Stimulated activated CD8-positive, alpha-beta memory T cell treated with anti-CD3 and anti-CD28 coated beads, Interleukin-15, amount 100 ng/mL, for 48 hours (primary cell): ENCODE results near the gene UMPS.

Experiments
- DNase-seq, 2 donors: peaks; one replicate each; pipeline ENCODE4 v3.0.0-alpha.2; 2020; ENCODE audit warnings: low read depth in 2 of 2

The UMPS gene

DNA sequence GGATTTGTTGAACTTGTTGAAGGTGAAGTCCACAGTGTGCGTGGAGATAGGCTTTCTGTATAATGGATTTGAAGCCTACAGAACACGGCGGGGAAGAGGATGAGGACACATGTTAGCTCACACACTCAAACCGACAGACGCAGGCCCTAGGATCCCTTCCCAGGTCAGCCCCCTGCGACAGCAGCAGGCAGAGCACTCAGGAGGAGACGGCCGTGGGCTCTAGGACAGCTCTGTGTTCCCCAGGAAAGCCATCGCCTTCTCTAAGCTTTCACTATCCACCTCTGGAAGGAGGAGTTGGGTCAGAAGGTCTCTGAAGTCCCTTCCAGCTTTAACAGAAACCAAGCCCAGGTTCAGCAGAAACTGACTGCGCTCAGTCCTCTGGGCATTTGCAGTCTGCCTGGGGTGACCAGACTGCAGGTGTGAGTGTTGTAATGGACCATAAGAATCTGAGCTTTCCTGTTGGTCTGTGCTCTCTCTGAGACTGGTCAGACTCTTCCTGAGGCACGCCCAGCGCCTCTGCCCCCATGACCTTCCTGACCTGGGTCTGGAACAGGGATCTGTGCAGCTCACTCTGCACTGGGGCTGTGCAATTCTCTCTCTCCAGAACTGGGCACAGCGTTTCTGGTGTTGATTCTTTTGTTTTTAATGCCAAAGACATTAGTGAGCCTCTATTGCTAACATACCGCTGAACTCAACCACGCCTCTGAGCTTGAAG lies 33.5 kb downstream of the UMPS start:
- DNase-seq, result no peak

DNA sequence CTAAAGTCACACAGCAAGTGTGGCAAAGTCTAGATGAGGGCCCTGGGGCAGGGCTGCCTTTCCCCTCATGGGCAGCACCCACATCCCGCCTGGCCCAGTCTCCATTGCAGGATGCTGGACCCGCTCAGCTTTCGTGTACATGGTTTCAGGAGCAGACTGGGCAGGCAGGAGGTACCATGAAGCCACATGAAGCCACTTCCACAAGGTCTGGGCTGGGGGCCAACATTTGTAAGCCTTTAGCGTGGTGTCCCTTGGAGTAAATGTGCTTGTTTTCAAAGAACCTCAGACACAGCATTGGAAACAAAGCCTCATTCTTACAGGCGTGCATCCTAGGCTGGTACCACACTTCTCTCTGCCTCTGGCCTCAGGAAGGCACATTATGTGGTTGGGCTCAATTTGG lies 34.5 kb downstream of the UMPS start:
- no peak for DNase-seq

- DNase-seq, result no peak
These were observed 35.1 kb downstream of the UMPS start for GRCh38 chr3:124765197-124765840.

GRCh38 chr3:124766113-124767095 lies 36.2 kb downstream of the UMPS start:
- DNase-seq, result no peak

GRCh38 chr3:124767264-124767663 lies 37.0 kb downstream of the UMPS start:
- no peak for DNase-seq

- no peak for DNase-seq
These were observed 37.4 kb downstream of the UMPS start for GRCh38 chr3:124767691-124768090.

GRCh38 chr3:124768812-124769211 lies 38.6 kb downstream of the UMPS start:
- DNase-seq, result no peak

GRCh38 chr3:124769462-124769861 lies 39.2 kb downstream of the UMPS start:
- no peak for DNase-seq

DNA sequence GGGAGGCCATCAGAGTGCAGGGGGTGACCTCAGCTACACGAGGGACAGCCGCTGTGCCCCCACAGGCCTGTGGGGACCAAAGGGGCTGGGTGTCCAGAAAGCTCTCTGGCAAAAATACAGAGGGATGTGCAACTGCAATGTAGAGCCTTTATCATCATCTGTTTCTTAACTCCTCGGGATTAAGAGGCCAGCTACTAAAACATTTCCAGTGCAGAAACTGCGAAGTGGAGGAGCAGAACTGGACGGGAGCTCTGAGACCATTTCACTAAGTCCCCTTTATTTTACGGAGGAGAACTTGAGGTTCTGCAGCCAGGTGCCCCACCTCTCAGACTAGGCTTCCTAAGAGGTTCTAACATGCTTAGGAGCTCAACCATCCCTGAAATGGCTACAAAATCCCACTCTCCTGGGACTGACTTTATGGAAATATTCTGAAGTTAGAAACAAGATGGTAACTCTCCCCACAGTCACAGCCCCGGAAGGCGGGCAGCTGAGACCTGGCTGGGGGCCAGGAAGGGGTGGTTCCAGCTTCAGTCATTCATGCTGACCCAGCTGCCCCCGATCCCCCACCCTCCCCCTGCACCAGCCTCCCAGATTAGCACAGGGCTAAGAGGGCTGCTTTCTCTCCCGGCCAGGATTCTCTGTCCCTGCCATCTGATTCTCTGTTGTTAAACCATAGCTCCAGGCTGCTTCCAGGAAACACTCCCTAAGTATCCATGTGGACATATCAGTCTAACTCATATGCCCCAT lies 40.3 kb downstream of the UMPS start:
- no peak for DNase-seq

DNA sequence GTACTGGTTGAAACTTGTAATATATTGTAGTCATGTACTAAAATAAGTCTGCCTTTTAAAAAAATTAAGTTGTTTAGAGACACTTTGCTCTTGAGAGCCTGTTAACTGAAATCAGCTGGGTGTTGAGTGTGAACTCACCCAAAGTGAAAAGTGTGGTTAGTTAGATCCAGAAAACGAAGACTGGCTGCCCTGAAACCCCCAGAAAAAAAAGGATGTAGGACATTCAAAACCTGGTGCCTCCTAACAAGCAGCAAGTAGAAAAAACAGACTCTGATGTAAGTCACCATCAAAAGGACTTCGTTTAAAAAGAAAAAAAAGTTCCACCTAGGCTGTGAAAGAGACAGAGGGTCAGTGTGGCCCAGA lies 40.8 kb downstream of the UMPS start:
- DNase-seq, result no peak

DNA sequence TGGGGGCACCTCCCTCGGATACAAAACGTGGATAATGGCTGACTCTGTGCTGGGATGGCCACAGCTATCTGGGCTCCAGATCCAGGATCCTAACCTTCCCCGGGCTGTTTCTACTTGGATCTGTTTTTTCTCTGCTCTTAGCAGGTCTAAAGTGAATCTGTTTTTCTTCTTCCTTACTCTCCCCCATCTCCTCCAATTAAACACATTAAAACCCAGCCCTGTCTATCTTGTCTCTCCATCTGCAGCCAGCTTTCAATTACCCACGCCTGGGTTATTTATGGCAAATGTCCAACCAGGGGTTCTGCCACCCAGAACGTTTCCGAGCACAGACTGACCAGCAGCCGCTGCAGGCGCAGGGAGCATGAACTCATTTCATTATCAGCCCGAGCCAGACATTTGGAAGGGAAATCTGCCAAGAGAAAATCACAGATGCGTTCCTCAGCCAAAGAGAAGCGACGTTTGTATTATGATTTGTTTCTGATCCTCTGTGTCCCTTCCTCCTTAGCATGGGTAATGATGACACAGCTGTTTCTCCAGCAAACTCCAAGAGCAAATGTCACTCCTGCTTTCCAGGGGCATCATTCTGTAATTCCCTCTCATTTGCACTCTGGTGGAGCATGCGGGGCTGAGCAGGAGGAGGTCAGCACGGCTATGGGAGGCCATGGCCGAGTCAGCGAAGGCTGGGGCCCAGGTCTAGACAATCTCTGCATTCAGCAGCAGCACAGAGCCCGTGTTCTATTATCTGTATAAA lies 42.0 kb downstream of the UMPS start:
- no peak for DNase-seq

DNA sequence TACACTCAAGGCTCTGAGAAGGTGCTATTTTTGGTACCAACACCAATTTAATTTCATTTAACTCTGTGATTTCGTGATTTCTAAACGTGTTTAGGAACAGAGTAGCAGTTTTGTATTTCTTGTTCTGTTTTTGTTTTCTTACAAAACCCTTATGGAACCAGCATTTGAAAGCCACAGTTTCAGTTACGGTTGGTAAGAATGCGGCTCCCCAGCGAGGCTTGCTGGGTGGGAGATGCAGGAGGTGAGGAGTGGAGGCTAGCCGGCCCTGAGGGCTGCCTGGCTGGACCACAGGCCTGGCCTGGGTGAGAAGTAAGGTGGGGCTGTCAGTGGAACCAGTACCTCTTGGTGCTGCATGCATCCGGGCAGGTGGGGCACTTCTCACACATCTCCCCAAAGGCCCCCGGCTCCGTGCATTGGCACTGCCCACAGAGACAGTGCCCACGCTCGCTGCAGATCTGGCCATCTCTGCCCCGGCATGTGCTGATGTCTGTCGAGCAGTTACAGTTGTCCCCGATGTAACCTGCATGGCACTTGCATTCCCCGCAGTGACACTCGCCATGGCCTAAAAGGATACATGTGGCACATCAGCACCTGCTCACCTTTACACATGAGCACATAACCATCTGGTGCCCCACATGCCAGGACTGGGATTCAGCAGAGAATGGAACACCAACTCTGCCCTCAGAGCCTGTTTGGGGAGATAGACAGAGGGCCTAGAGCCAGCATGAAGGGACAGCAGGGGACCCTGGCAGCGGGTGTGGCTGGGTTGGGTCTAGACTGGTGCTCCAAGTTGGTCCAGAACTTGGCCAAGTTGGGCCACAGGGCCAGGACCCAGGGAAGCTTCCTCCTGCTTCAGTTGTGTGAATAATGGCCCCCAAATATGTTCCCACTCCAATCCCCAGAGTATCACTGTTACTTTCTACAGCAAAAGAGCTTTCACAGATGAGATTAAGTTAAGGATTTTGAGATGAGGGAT lies 43.4 kb downstream of the UMPS start:
- DNase-seq, result no peak

GRCh38 chr3:124774327-124774718 lies 44.1 kb downstream of the UMPS start:
- no peak for DNase-seq

DNA sequence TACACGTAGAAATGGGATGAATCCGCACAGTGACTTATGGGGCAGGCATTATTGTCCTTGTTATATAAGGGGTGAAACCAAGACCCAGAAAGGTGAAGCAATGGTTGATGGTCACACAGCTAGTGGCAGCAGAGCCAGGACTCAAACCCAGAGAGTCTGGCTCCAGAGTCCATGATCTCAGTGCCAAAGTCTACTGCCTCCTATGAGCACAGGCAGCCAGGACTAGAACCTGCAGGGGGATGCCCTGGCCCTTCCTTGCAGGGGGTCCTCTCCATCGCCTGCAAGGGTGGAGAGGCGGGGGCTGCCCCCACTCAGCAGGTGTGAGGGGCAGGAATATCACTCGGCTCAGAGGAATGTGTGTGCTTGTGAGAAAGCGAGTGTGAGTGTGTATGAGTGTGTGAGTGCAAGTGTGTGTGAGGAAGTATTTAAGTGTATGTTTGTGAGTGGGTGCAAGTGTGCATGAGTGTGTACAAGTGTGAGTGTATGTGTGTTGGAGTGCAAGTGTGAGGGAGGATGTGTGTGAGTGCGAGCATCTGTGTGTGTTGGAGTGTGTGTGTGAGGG lies 44.7 kb downstream of the UMPS start:
- no peak for DNase-seq

DNA sequence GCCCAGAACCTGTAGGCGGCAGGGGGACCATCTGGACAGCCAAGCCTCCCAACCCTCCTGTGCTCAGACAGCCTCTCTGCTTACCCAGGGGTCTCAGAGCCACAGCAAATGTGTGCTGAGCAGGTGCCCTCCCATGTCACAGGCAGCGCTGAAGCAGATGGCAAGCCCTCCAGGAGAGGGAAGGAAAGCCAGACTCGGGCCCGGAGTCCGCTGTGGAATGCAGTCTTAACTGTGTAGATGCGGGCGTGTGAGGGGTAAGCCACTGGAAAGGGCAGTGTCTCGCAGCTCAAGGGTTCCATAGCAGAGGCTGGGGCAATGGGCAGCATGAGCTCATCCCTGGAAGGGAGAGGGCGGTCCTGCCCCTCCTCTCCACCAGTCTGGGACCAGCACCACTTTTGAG lies 45.6 kb downstream of the UMPS start:
- DNase-seq, result no peak

DNA sequence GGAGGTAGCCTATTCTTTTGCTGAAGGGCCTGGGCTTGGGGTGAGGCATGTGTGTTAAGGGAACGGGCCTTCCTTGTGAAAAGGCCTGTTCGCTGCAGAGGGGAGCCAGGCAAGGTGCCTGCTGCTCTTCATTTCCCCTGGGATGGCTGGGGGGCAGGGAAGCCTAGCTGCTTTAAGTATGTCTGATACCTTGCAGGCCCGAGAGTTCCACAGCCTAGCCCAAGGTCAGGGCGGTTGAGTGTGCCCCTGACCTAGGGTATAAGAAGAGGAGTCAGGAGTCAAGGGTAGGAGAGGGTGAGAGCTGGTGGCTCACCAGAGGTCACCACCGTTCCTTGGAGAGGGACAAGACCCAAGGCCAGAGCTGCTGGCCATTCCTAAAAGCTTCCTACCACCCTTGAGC lies 46.6 kb downstream of the UMPS start:
- no peak for DNase-seq

- DNase-seq, result no peak
These were observed 47.7 kb downstream of the UMPS start for GRCh38 chr3:124777762-124778470.

DNA sequence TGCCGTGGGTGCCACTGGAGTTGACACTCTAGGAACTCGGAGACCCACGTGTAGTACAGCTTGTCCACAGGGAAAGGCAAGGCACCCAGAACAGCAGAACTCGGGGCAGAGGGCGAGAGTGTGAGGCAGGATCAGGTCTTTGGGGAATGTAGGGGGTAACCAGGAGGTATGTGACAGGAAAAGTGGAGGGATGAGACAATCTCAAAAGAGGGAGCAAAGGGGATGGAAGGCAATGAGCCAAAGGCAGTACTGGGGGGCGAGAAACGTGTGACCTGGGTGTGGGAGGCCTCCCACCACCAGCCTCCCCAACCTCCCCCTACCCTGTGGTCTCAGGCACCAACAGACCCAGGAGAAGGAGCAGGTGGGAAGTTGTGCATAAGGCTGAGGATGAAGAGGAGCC lies 48.9 kb downstream of the UMPS start:
- DNase-seq, result no peak

GRCh38 chr3:124779751-124780191 lies 49.5 kb downstream of the UMPS start:
- no peak for DNase-seq
